ENCODE measurements around the gene LONP1. TPM values are rescaled to one million over a fixed set of nuclear protein-coding genes. Genes with fewer than 3 reads are reported as not detected.

LONP1 gene
- total and polyA plus RNA-seq, 2 of the 8 experiments (the other 6 are each of a cell fraction or from before 2014, with no cell fraction given) = 98.1 to 117 TPM

DNA sequence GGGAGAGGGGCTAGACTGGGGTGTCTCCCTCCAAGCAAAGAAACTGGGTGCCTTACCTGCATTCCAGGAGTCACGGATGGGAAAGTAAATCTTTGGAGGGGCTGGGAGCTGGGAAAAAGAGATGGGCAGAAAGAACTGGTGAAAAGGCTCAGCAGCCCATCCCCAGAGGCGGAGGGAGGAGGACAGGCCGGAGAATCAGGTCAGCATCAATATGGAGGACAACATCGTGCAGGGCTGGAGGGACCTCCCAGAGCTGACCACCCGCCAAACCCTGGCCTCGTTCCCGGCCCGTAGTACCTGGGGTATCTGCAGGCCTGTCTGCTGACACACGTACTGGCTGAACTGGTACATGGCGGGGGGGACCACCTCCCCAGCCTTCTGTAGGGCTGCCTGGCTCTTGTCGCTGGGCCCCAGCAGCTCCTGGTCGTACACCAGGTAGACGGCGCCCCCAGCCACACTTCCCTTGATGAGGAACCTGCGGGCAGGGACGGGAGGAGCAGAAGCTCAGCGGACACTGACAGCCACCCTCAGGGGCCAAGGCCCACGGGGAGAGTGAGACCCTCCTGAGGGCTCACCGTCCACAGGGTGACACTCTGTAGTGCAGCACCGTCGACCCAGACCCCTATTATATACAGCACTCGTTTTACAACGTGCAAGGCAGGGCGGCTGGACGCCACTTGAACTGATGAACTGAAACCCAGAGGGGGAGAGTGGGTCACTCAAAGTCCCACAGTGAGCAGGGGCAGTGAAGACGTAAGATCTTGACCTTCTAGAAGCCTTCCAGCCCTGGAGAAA lies 40.5 kb downstream of the LONP1 start (continued):
- TF ChIP-seq BRCA1 (IDR thresholded peaks at IDR 0.05; ENCODE audit: low read depth, low read length) = no peak
- no peak for TF ChIP-seq PHF8 (conservative IDR thresholded peaks at IDR 0.05; ENCODE audit: low read depth, low read length)
- no peak for TF ChIP-seq SRF (IDR thresholded peaks at IDR 0.05; ENCODE audit: low read depth, low read length)
- TF ChIP-seq HDAC6 (IDR thresholded peaks at IDR 0.05; ENCODE audit: low read depth, low read length) = no peak
- TF ChIP-seq CEBPB (IDR thresholded peaks at IDR 0.05; ENCODE audit: low read depth, low read length) = no peak
- TF ChIP-seq YY1 (IDR thresholded peaks at IDR 0.05; ENCODE audit: low read depth, low read length) = no peak
- TF ChIP-seq, protein P1, sequence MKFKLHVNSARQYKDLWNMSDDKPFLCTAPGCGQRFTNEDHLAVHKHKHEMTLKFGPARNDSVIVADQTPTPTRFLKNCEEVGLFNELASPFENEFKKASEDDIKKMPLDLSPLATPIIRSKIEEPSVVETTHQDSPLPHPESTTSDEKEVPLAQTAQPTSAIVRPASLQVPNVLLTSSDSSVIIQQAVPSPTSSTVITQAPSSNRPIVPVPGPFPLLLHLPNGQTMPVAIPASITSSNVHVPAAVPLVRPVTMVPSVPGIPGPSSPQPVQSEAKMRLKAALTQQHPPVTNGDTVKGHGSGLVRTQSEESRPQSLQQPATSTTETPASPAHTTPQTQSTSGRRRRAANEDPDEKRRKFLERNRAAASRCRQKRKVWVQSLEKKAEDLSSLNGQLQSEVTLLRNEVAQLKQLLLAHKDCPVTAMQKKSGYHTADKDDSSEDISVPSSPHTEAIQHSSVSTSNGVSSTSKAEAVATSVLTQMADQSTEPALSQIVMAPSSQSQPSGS (IDR thresholded peaks at IDR 0.05; ENCODE audit: low read length) = no peak

Measured in H1 (cell line).